ENCODE data around the gene TNS3. TPM values are rescaled to one million over a fixed set of nuclear protein-coding genes. Genes with fewer than 3 reads are reported as not detected.

TNS3 gene
- total and polyA plus RNA-seq, 2 of the 13 experiments (the other 11 are each of a cell fraction or from before 2014, with no cell fraction given) = 52.9 to 55.7 TPM

DNA sequence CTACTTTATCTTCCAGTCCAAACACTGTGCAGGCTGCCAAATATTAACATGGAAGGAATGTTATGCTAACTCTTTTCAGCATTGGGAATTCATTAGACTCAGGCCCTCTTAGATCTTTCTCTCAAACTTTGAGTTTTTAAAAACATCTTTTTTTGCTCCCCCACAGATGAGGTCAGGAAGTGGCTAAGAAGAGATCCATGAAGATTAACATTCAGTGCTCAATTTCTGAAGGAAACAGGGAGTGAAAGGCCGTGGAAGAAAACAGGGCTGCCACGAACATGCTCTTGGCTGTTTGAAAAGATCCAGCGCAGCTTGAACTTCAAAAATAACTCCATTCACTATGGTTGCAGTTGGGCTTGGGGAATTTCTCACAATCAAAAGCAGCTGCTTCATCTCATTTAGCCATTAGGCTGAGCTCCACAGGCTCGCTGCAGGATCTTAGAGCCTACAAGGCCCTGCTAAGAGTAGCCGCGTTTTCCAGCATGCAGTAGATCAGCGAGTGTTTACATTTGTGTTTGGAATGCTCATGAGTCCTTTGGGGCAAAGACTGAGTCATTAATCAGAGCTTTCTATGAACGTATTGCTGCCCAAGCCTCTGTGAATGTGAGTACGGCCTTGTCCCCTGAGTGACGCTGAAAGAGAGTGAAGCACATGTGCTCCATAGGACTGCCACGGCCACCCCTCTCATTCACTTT lies 41.2 kb upstream of the TNS3 start (continued):
- TF ChIP-seq, protein P1, sequence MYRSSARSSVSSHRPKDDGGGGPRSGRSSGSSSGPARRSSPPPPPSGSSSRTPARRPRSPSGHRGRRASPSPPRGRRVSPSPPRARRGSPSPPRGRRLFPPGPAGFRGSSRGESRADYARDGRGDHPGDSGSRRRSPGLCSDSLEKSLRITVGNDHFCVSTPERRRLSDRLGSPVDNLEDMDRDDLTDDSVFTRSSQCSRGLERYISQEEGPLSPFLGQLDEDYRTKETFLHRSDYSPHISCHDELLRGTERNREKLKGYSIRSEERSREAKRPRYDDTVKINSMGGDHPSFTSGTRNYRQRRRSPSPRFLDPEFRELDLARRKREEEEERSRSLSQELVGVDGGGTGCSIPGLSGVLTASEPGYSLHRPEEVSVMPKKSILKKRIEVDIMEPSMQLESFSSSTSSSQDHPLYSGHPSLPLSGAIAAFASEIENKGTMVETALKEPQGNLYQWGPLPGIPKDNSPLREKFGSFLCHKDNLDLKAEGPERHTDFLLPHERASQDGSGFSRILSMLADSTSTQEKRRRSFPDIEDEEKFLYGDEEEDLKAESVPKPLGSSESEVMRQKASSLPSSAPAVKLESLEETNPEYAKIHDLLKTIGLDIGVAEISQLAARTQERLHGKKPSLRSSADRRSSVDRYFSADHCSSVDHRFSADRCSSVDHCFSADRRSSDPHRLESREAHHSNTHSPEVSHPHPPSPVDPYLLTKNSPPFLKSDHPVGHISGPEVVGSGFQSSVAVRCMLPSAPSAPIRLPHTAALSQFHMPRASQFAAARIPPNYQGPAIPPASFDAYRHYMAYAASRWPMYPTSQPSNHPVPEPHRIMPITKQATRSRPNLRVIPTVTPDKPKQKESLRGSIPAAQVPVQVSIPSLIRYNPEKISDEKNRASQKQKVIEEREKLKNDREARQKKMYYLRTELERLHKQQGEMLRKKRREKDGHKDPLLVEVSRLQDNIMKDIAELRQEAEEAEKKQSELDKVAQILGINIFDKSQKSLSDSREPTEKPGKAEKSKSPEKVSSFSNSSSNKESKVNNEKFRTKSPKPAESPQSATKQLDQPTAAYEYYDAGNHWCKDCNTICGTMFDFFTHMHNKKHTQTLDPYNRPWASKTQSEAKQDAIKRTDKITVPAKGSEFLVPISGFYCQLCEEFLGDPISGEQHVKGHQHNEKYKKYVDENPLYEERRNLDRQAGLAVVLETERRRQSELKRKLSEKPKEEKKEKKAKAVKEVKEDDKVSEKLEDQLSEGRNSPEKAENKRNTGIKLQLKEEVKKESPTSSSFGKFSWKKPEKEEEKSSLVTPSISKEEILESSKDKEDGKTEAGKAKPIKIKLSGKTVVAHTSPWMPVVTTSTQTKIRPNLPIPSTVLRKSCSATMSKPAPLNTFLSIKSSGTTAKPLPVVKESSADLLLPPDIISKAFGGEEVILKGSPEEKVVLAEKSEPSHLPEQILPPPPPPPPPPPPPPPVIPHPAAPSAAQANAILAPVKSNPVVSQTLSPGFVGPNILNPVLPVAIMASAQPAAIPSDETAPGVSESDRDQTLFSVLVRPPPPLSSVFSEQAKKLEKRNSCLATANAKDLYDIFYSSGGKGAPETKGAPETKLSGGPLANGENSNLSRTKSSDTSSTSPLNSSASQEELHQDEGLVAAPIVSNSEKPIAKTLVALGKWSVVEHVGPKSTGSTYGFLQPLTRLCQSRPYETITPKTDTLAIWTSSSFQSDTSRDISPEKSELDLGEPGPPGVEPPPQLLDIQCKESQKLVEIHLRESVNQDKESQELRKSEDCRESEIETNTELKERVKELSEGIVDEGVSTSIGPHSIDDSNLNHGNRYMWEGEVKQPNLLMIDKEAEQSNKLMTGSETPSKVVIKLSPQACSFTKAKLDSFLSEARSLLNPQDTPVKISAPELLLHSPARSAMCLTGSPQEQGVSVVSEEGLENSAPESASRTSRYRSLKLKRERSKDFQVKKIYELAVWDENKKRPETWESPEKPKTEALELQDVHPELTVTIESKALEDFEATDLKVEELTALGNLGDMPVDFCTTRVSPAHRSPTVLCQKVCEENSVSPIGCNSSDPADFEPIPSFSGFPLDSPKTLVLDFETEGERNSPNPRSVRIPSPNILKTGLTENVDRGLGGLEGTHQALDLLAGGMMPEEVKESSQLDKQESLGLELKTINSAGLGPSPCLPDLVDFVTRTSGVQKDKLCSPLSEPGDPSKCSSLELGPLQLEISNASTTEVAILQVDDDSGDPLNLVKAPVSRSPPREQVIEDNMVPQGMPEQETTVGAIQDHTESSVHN (CRISPR knock-in tag; IDR thresholded peaks at IDR 0.05) = no peak
- TF ChIP-seq, protein P2, sequence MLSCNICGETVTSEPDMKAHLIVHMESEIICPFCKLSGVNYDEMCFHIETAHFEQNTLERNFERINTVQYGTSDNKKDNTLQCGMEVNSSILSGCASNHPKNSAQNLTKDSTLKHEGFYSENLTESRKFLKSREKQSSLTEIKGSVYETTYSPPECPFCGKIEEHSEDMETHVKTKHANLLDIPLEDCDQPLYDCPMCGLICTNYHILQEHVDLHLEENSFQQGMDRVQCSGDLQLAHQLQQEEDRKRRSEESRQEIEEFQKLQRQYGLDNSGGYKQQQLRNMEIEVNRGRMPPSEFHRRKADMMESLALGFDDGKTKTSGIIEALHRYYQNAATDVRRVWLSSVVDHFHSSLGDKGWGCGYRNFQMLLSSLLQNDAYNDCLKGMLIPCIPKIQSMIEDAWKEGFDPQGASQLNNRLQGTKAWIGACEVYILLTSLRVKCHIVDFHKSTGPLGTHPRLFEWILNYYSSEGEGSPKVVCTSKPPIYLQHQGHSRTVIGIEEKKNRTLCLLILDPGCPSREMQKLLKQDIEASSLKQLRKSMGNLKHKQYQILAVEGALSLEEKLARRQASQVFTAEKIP (CRISPR knock-in tag; IDR thresholded peaks at IDR 0.05; ENCODE audit: borderline replicate concordance) = no peak
- TF ChIP-seq GATAD2A (CRISPR knock-in tag; IDR thresholded peaks at IDR 0.05) (peak; percentile 74), KDM4B (CRISPR knock-in tag; IDR thresholded peaks at IDR 0.05) (peak; percentile 81; the same call in 1 of the 2 replicates), POGZ (CRISPR knock-in tag; IDR thresholded peaks at IDR 0.05) (no peak), RBAK (CRISPR knock-in tag; IDR thresholded peaks at IDR 0.05) (no peak), ZNF138 (CRISPR knock-in tag; IDR thresholded peaks at IDR 0.05; ENCODE audit: low read depth) (no peak), KDM6A (CRISPR knock-in tag; IDR thresholded peaks at IDR 0.05; ENCODE audit: low read depth) (0 out of 2 replicates have a peak, but pooled peaks have one; percentile 38), NCOA1 (CRISPR knock-in tag; IDR thresholded peaks at IDR 0.05) (no peak), ATAD3A (CRISPR knock-in tag; IDR thresholded peaks at IDR 0.05) (no peak), ZNF121 (CRISPR knock-in tag; IDR thresholded peaks at IDR 0.05) (no peak)
- TF ChIP-seq, protein P3, sequence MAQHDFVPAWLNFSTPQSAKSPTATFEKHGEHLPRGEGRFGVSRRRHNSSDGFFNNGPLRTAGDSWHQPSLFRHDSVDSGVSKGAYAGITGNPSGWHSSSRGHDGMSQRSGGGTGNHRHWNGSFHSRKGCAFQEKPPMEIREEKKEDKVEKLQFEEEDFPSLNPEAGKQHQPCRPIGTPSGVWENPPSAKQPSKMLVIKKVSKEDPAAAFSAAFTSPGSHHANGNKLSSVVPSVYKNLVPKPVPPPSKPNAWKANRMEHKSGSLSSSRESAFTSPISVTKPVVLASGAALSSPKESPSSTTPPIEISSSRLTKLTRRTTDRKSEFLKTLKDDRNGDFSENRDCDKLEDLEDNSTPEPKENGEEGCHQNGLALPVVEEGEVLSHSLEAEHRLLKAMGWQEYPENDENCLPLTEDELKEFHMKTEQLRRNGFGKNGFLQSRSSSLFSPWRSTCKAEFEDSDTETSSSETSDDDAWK (CRISPR knock-in tag; IDR thresholded peaks at IDR 0.05) = no peak
- TF ChIP-seq, protein P4, sequence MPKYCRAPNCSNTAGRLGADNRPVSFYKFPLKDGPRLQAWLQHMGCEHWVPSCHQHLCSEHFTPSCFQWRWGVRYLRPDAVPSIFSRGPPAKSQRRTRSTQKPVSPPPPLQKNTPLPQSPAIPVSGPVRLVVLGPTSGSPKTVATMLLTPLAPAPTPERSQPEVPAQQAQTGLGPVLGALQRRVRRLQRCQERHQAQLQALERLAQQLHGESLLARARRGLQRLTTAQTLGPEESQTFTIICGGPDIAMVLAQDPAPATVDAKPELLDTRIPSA (CRISPR knock-in tag; IDR thresholded peaks at IDR 0.05; ENCODE audit: borderline replicate concordance) = no peak
- TF ChIP-seq, protein P5, sequence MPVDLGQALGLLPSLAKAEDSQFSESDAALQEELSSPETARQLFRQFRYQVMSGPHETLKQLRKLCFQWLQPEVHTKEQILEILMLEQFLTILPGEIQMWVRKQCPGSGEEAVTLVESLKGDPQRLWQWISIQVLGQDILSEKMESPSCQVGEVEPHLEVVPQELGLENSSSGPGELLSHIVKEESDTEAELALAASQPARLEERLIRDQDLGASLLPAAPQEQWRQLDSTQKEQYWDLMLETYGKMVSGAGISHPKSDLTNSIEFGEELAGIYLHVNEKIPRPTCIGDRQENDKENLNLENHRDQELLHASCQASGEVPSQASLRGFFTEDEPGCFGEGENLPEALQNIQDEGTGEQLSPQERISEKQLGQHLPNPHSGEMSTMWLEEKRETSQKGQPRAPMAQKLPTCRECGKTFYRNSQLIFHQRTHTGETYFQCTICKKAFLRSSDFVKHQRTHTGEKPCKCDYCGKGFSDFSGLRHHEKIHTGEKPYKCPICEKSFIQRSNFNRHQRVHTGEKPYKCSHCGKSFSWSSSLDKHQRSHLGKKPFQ (CRISPR knock-in tag; IDR thresholded peaks at IDR 0.05; ENCODE audit: insufficient replicate concordance) = peak; percentile 68

Data from HepG2 (cell line).